ENCODE data around the gene RNF34. TPM values are rescaled to one million over a fixed set of nuclear protein-coding genes. Genes with fewer than 3 reads are reported as not detected.
A peak's percentile ranks its signal among the peaks of the same experiment; 100 is the strongest.

Gene RNF34
- total and polyA plus RNA-seq, 2 of the 13 experiments (the other 11 are each of a cell fraction or from before 2014, with no cell fraction given) = 36.8 to 53.2 TPM

DNA sequence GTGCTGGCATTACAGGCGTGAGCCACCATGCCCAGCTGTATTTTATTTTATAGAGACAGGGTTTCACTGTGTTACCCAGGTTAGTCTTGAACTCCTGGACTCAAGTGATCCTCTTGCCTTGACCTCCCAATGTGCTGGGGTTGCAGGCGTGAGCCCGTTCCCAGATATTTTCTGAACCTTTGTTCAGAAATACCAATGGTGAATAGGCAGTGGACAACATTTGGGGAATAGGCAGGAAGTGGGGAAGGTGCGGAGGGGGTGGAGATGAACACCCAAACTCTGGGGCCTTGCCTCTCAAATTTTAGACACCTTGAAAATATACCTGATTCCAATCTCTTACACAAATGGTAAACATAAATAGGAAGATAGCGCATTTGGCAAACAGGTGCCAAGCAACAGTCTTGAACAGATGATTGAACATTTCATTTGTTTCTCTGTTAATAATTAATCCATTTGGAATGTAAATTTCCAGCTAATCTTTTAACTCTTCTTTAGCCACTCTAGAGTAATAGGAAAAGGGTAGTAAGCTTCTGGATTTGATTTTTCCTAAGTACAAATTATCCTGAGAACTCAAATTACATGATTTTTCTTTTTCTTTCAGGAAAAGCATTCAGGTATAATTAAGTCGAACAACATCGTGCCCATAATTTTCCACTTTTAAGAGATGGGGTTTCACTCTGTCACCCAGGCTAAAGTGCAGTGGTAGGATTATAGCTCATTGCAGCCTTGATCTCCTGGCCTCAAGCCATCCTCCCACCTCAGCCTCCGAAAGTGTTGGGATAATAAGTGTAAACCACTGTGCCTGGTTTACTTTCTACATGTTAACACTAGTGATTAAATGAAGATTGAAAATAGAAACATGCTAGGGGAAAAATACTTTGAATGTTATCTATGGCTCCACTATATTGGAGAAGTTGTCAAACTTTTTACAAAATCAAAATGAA lies 22.9 kb upstream of the RNF34 start (continued):
- TF ChIP-seq, protein P1, sequence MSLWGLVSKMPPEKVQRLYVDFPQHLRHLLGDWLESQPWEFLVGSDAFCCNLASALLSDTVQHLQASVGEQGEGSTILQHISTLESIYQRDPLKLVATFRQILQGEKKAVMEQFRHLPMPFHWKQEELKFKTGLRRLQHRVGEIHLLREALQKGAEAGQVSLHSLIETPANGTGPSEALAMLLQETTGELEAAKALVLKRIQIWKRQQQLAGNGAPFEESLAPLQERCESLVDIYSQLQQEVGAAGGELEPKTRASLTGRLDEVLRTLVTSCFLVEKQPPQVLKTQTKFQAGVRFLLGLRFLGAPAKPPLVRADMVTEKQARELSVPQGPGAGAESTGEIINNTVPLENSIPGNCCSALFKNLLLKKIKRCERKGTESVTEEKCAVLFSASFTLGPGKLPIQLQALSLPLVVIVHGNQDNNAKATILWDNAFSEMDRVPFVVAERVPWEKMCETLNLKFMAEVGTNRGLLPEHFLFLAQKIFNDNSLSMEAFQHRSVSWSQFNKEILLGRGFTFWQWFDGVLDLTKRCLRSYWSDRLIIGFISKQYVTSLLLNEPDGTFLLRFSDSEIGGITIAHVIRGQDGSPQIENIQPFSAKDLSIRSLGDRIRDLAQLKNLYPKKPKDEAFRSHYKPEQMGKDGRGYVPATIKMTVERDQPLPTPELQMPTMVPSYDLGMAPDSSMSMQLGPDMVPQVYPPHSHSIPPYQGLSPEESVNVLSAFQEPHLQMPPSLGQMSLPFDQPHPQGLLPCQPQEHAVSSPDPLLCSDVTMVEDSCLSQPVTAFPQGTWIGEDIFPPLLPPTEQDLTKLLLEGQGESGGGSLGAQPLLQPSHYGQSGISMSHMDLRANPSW (CRISPR knock-in tag; IDR thresholded peaks at IDR 0.05; ENCODE audit: borderline replicate concordance) = no peak
- TF ChIP-seq ZNF703 (CRISPR knock-in tag; IDR thresholded peaks at IDR 0.05; ENCODE audit: borderline replicate concordance) = no peak
- no peak; the same call in 1 of the 2 replicates for TF ChIP-seq GATAD2A (CRISPR knock-in tag; IDR thresholded peaks at IDR 0.05)
- TF ChIP-seq IKZF1 (IDR thresholded peaks at IDR 0.05) = no peak
- no peak for TF ChIP-seq ZNF12 (CRISPR knock-in tag; IDR thresholded peaks at IDR 0.05)
- no peak for TF ChIP-seq SAFB2 (CRISPR knock-in tag; IDR thresholded peaks at IDR 0.05; ENCODE audit: borderline replicate concordance, low read depth)
- TF ChIP-seq KMT2A (CRISPR knock-in tag; IDR thresholded peaks at IDR 0.05) = no peak
- TF ChIP-seq, protein P2, sequence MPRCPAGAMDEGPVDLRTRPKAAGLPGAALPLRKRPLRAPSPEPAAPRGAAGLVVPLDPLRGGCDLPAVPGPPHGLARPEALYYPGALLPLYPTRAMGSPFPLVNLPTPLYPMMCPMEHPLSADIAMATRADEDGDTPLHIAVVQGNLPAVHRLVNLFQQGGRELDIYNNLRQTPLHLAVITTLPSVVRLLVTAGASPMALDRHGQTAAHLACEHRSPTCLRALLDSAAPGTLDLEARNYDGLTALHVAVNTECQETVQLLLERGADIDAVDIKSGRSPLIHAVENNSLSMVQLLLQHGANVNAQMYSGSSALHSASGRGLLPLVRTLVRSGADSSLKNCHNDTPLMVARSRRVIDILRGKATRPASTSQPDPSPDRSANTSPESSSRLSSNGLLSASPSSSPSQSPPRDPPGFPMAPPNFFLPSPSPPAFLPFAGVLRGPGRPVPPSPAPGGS (CRISPR knock-in tag; IDR thresholded peaks at IDR 0.05) = no peak
- TF ChIP-seq ZSCAN31 (CRISPR knock-in tag; IDR thresholded peaks at IDR 0.05; ENCODE audit: low read depth) = no peak
- no peak for TF ChIP-seq PHB2 (IDR thresholded peaks at IDR 0.05; ENCODE audit: partially characterized antibody)
- TF ChIP-seq NRL (CRISPR knock-in tag; IDR thresholded peaks at IDR 0.05; ENCODE audit: borderline replicate concordance) = no peak
- TF ChIP-seq SP140L (CRISPR knock-in tag; IDR thresholded peaks at IDR 0.05; ENCODE audit: borderline replicate concordance) = no peak
- peak; percentile 85 for TF ChIP-seq MIXL1 (CRISPR knock-in tag; IDR thresholded peaks at IDR 0.05)
- TF ChIP-seq, protein P3, sequence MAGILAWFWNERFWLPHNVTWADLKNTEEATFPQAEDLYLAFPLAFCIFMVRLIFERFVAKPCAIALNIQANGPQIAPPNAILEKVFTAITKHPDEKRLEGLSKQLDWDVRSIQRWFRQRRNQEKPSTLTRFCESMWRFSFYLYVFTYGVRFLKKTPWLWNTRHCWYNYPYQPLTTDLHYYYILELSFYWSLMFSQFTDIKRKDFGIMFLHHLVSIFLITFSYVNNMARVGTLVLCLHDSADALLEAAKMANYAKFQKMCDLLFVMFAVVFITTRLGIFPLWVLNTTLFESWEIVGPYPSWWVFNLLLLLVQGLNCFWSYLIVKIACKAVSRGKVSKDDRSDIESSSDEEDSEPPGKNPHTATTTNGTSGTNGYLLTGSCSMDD (CRISPR knock-in tag; IDR thresholded peaks at IDR 0.05) = no peak
- TF ChIP-seq, protein P4, sequence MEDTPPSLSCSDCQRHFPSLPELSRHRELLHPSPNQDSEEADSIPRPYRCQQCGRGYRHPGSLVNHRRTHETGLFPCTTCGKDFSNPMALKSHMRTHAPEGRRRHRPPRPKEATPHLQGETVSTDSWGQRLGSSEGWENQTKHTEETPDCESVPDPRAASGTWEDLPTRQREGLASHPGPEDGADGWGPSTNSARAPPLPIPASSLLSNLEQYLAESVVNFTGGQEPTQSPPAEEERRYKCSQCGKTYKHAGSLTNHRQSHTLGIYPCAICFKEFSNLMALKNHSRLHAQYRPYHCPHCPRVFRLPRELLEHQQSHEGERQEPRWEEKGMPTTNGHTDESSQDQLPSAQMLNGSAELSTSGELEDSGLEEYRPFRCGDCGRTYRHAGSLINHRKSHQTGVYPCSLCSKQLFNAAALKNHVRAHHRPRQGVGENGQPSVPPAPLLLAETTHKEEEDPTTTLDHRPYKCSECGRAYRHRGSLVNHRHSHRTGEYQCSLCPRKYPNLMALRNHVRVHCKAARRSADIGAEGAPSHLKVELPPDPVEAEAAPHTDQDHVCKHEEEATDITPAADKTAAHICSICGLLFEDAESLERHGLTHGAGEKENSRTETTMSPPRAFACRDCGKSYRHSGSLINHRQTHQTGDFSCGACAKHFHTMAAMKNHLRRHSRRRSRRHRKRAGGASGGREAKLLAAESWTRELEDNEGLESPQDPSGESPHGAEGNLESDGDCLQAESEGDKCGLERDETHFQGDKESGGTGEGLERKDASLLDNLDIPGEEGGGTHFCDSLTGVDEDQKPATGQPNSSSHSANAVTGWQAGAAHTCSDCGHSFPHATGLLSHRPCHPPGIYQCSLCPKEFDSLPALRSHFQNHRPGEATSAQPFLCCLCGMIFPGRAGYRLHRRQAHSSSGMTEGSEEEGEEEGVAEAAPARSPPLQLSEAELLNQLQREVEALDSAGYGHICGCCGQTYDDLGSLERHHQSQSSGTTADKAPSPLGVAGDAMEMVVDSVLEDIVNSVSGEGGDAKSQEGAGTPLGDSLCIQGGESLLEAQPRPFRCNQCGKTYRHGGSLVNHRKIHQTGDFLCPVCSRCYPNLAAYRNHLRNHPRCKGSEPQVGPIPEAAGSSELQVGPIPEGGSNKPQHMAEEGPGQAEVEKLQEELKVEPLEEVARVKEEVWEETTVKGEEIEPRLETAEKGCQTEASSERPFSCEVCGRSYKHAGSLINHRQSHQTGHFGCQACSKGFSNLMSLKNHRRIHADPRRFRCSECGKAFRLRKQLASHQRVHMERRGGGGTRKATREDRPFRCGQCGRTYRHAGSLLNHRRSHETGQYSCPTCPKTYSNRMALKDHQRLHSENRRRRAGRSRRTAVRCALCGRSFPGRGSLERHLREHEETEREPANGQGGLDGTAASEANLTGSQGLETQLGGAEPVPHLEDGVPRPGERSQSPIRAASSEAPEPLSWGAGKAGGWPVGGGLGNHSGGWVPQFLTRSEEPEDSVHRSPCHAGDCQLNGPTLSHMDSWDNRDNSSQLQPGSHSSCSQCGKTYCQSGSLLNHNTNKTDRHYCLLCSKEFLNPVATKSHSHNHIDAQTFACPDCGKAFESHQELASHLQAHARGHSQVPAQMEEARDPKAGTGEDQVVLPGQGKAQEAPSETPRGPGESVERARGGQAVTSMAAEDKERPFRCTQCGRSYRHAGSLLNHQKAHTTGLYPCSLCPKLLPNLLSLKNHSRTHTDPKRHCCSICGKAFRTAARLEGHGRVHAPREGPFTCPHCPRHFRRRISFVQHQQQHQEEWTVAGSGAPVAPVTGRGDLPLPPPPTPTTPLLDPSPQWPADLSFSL (CRISPR knock-in tag; IDR thresholded peaks at IDR 0.05) = no peak
